ENCODE data around the gene FAM117A.

DNA sequence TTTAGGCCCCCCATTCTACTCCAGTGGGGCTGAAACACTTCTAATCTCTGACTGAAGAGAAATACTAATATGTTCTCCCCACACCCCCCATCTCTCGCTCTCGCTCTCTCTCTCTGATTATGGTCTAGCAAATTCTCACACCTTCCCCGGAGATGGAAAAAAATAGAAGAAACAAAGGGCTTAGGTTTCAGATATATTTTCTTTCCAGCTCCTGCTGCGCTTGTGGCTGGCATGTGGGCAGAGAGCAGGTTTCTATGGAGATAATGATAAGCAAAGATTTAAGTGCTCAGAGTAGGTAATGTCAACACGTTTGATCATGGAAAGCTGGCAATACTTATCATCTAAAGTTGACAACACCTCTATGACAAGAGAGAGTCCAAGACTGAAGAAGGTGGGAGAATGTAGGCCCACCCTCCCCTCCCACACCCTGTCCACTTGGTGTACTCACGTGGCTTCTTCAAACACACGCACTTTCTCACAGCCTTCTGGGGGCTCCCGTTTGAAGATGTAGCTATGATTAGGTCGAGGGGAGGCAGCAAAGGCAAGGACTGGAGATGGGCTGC lies 48.1 kb downstream of the FAM117A start:
- TF ChIP-seq POLR2AphosphoS5 (IDR thresholded peaks at IDR 0.05; ENCODE audit: low read depth, low read length) (no peak), POLR2A (IDR thresholded peaks at IDR 0.05; ENCODE audit: low read depth, low read length) (no peak), TAF1 (IDR thresholded peaks at IDR 0.05; ENCODE audit: borderline replicate concordance, low read depth, low read length) (no peak)

Measured in GM12892 (cell line).